ENCODE data around the gene LMNTD1. TPM values are rescaled to one million over a fixed set of nuclear protein-coding genes. Genes with fewer than 3 reads are reported as not detected.
A peak's percentile ranks its signal among the peaks of the same experiment; 100 is the strongest.

Gene LMNTD1
- total and polyA plus RNA-seq, 2 experiments from 2014 or later, result 0.87 TPM; not detected in 1

DNA sequence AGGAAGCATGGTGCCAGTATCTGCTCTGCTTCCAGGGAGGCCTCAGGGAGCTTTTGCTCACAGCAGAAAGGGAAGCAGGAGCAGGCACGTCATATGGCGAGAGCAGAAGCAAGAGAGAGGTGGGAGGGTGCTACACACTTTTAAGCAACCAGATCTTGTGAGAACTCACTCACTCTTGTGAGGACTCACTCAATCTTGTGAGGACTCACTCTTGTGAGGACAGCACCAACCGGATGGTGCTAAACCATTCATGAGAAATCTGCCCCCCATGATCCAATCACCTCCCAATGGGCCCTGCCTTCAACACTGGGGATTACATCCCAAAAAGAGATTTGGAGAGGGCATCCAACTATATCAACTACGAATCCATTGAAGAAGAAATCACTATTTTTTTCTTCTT is 34.3 kb upstream of the LMNTD1 start:
- no peak overlapping the region for H3K4me3 ChIP-seq
- no peaks in the 10 kb centered on the region for H3K79me2 ChIP-seq
- H4K20me1 ChIP-seq (ENCODE audit: insufficient read depth, poor library complexity, severe bottlenecking), result no peaks in the 10 kb centered on the region
- no peaks in the 10 kb centered on the region for H3K9me2 ChIP-seq (replicated peaks; ENCODE audit: insufficient read depth)
- H3K36me3 ChIP-seq (replicated peaks; ENCODE audit: insufficient read depth, low read depth), result no peaks in the 10 kb centered on the region
- H3K4me2 ChIP-seq, result no peak overlapping the region
- H2AFZ ChIP-seq, result no peak overlapping the region
- no peak for DNase-seq (ENCODE audit: low spot score)
- no peaks in the 10 kb centered on the region for H3K27me3 ChIP-seq
- WGBS (ENCODE audit: low lambda C conversion rate, missing lambda C conversion rate), result 95% methylated on average over 4 of the region's 4 CpGs
- no peaks in the 10 kb centered on the region for H3K9me3 ChIP-seq (ENCODE audit: low read depth)
- no peak overlapping the region for H3K27ac ChIP-seq
- TF ChIP-seq CTCF (IDR thresholded peaks at IDR 0.05; ENCODE audit: poor library complexity) (no peak), EZH2phosphoT487 (IDR thresholded peaks at IDR 0.05; ENCODE audit: low read depth, severe bottlenecking, unreplicated experiment) (no peak)
- no peaks in the 10 kb centered on the region for H3K4me1 ChIP-seq (ENCODE audit: insufficient read depth)

DNA sequence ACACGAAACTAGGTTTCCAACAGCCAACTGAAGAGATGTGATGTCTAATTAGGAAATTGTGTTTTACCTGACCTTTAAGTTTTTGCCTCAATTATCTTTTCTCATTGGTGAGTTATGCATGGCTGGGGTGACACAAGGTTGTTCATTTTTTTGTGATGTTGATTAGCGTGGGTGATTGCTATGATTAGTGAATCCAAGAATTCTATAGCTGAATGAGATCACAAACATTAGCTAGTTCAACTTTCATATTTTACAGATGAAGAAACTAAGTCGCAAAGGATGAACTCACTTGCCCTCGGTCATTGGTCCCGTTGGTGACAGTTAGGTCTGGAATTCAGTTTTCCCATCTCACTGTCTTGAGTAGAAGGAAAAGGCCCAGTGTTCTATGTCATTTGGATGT is 32.6 kb upstream of the LMNTD1 start:
- no peak overlapping the region for H3K27ac ChIP-seq
- TF ChIP-seq EZH2phosphoT487 (IDR thresholded peaks at IDR 0.05; ENCODE audit: low read depth, severe bottlenecking, unreplicated experiment), result no peak
- no peak overlapping the region for H3K4me2 ChIP-seq
- 90% methylated on average over 5 of the region's 5 CpGs for WGBS (ENCODE audit: low lambda C conversion rate, missing lambda C conversion rate)
- H4K20me1 ChIP-seq (ENCODE audit: insufficient read depth, poor library complexity, severe bottlenecking), result no peaks in the 10 kb centered on the region
- no peak overlapping the region for H3K4me3 ChIP-seq
- DNase-seq (ENCODE audit: low spot score), result no peak
- H3K36me3 ChIP-seq (replicated peaks; ENCODE audit: insufficient read depth, low read depth), result no peaks in the 10 kb centered on the region
- H3K4me1 ChIP-seq (ENCODE audit: insufficient read depth), result no peaks in the 10 kb centered on the region
- H3K79me2 ChIP-seq, result no peaks in the 10 kb centered on the region
- no peak overlapping the region for H2AFZ ChIP-seq
- H3K9me2 ChIP-seq (replicated peaks; ENCODE audit: insufficient read depth), result no peaks in the 10 kb centered on the region
- H3K9me3 ChIP-seq (ENCODE audit: low read depth), result no peaks in the 10 kb centered on the region
- H3K27me3 ChIP-seq, result no peaks in the 10 kb centered on the region

- Histone ChIP-seq H3K36me3 (replicated peaks; ENCODE audit: insufficient read depth, low read depth) (no peaks in the 10 kb centered on the region), H3K27ac (no peak overlapping the region), H3K9me2 (replicated peaks; ENCODE audit: insufficient read depth) (no peaks in the 10 kb centered on the region), H4K20me1 (ENCODE audit: insufficient read depth, poor library complexity, severe bottlenecking) (no peaks in the 10 kb centered on the region), H2AFZ (no peak overlapping the region), H3K9me3 (ENCODE audit: low read depth) (no peaks in the 10 kb centered on the region), H3K27me3 (no peaks in the 10 kb centered on the region), H3K4me3 (no peak overlapping the region), H3K4me2 (no peak overlapping the region), H3K4me1 (ENCODE audit: insufficient read depth) (no peaks in the 10 kb centered on the region), H3K79me2 (no peaks in the 10 kb centered on the region)
- DNase-seq (ENCODE audit: low spot score), result peak; percentile 16
- 61% methylated on average over 2 of the region's 2 CpGs for WGBS (ENCODE audit: low lambda C conversion rate, missing lambda C conversion rate)
- TF ChIP-seq EZH2 (IDR thresholded peaks at IDR 0.05; ENCODE audit: borderline replicate concordance) (no peak), CTCF (IDR thresholded peaks at IDR 0.05; ENCODE audit: poor library complexity) (no peak), EZH2phosphoT487 (IDR thresholded peaks at IDR 0.05; ENCODE audit: low read depth, severe bottlenecking, unreplicated experiment) (no peak)
Measured at GRCh38 chr12:25585021-25585523, 32.0 kb upstream of the LMNTD1 start.

- Histone ChIP-seq H3K9me3 (ENCODE audit: low read depth) (no peaks in the 10 kb centered on the region), H3K9me2 (replicated peaks; ENCODE audit: insufficient read depth) (no peaks in the 10 kb centered on the region), H3K4me2 (no peak overlapping the region), H3K4me1 (ENCODE audit: insufficient read depth) (no peaks in the 10 kb centered on the region), H3K36me3 (replicated peaks; ENCODE audit: insufficient read depth, low read depth) (no peaks in the 10 kb centered on the region), H2AFZ (no peak overlapping the region), H3K79me2 (no peaks in the 10 kb centered on the region), H3K27ac (no peak overlapping the region), H4K20me1 (ENCODE audit: insufficient read depth, poor library complexity, severe bottlenecking) (no peaks in the 10 kb centered on the region), H3K4me3 (no peak overlapping the region), H3K27me3 (no peaks in the 10 kb centered on the region)
- no peak for DNase-seq (ENCODE audit: low spot score)
- WGBS (ENCODE audit: low lambda C conversion rate, missing lambda C conversion rate), result 72% methylated on average over 5 of the region's 5 CpGs
- no peak for TF ChIP-seq EZH2 (IDR thresholded peaks at IDR 0.05; ENCODE audit: borderline replicate concordance)
- TF ChIP-seq EZH2phosphoT487 (IDR thresholded peaks at IDR 0.05; ENCODE audit: low read depth, severe bottlenecking, unreplicated experiment), result no peak
- TF ChIP-seq CTCF (IDR thresholded peaks at IDR 0.05; ENCODE audit: poor library complexity), result no peak
Measured at GRCh38 chr12:25584596-25584995, 31.5 kb upstream of the LMNTD1 start.

Measured in hepatocyte (in vitro differentiated cells).